IPS-20b (cell line): ENCODE measurements around the gene MYL7.

Experiments
- H3K27ac ChIP-seq: one replicate; pipeline ENCODE4 v1.5.1; 2013; ENCODE audit warnings: low read length
- H3K27me3 ChIP-seq: 2 replicates; pipeline ENCODE4 v1.6.1; 2013; ENCODE audit warnings: mild to moderate bottlenecking, low read length, inconsistent platforms; ENCODE audit not compliant: insufficient read depth
- H3K36me3 ChIP-seq: 2 replicates; pipeline ENCODE4 v1.6.1; 2013; ENCODE audit warnings: low read depth, mild to moderate bottlenecking, inconsistent platforms, low read length, moderate library complexity; ENCODE audit not compliant: insufficient read depth
- H3K4me1 ChIP-seq: 2 replicates; pipeline ENCODE4 v1.6.1; 2013; ENCODE audit warnings: mild to moderate bottlenecking, control low read depth, inconsistent platforms, low read length, moderate library complexity; ENCODE audit not compliant: insufficient read depth
- H3K4me3 ChIP-seq: 2 replicates; pipeline ENCODE4 v1.5.1; 2013; ENCODE audit warnings: mild to moderate bottlenecking, low read length, inconsistent platforms
- H3K9ac ChIP-seq: 2 replicates; pipeline ENCODE4 v1.6.1; 2013; ENCODE audit warnings: low read depth, mild to moderate bottlenecking, inconsistent platforms, low read length, moderate library complexity
- H3K9me3 ChIP-seq: 2 replicates; pipeline ENCODE4 v1.6.1; 2013; ENCODE audit warnings: mild to moderate bottlenecking, low read depth, low read length, inconsistent platforms; ENCODE audit not compliant: insufficient read depth

Gene MYL7

GRCh38 chr7:44104860-44105771 lies 36.0 kb downstream of the MYL7 start:
- no peak overlapping the region for H3K27ac ChIP-seq
- H3K9ac ChIP-seq = peak overlapping the region; percentile 59; the same call in 1 of the 2 replicates
- H3K27me3 ChIP-seq = peaks cover 31% of the 10 kb centered on the region
- H3K4me1 ChIP-seq = no peaks in the 10 kb centered on the region
- H3K36me3 ChIP-seq = peaks cover 2% of the 10 kb centered on the region; the same call in 1 of the 2 replicates
- peak overlapping the region; percentile 74 for H3K4me3 ChIP-seq
- H3K9me3 ChIP-seq = no peaks in the 10 kb centered on the region

GRCh38 chr7:44103923-44104859 lies 36.9 kb downstream of the MYL7 start, which contains the start of gene AEBP1:
TSS of gene AEBP1 (plus strand) at chr7:44104345. CDS start at chr7:44104666, 321 bp downstream.
- peak within 1 kb of the TSS; percentile 74 for H3K4me3 ChIP-seq
- H3K4me1 ChIP-seq = no peaks in the 10 kb centered on the region
- H3K27me3 ChIP-seq = peaks cover 31% of the 10 kb centered on the region
- no peak within 1 kb of the TSS for H3K27ac ChIP-seq
- H3K9me3 ChIP-seq = no peaks in the 10 kb centered on the region
- H3K9ac ChIP-seq = peak within 1 kb of the TSS; percentile 59; the same call in 1 of the 2 replicates
- no peaks in the 10 kb centered on the region for H3K36me3 ChIP-seq

GRCh38 chr7:44103566-44103922 lies 37.6 kb downstream of the MYL7 start:
- Histone ChIP-seq H3K9ac (no peak overlapping the region), H3K27me3 (peaks cover 31% of the 10 kb centered on the region), H3K4me3 (peak overlapping the region; percentile 64), H3K4me1 (no peaks in the 10 kb centered on the region), H3K36me3 (no peaks in the 10 kb centered on the region), H3K27ac (no peak overlapping the region), H3K9me3 (no peaks in the 10 kb centered on the region)

- H3K36me3 ChIP-seq = no peaks in the 10 kb centered on the region
- no peak overlapping the region for H3K4me3 ChIP-seq
- H3K9me3 ChIP-seq = no peaks in the 10 kb centered on the region
- no peak overlapping the region for H3K27ac ChIP-seq
- no peak overlapping the region for H3K9ac ChIP-seq
- peaks cover 31% of the 10 kb centered on the region for H3K27me3 ChIP-seq
- H3K4me1 ChIP-seq = no peaks in the 10 kb centered on the region
These were observed 38.1 kb downstream of the MYL7 start for GRCh38 chr7:44102846-44103565.

GRCh38 chr7:44101966-44102845 lies 38.9 kb downstream of the MYL7 start:
- H3K9me3 ChIP-seq = no peaks in the 10 kb centered on the region
- H3K27me3 ChIP-seq = peaks cover 31% of the 10 kb centered on the region
- H3K36me3 ChIP-seq = no peaks in the 10 kb centered on the region
- H3K27ac ChIP-seq = no peak overlapping the region
- no peak overlapping the region for H3K4me3 ChIP-seq
- H3K4me1 ChIP-seq = no peaks in the 10 kb centered on the region
- no peak overlapping the region for H3K9ac ChIP-seq

- Histone ChIP-seq H3K27ac (no peak overlapping the region), H3K9me3 (no peaks in the 10 kb centered on the region), H3K9ac (no peak overlapping the region), H3K4me3 (no peak overlapping the region), H3K27me3 (peaks cover 31% of the 10 kb centered on the region), H3K36me3 (no peaks in the 10 kb centered on the region), H3K4me1 (no peaks in the 10 kb centered on the region)
These were observed 39.7 kb downstream of the MYL7 start for GRCh38 chr7:44101303-44101965.

GRCh38 chr7:44100458-44101302 lies 40.5 kb downstream of the MYL7 start:
- Histone ChIP-seq H3K36me3 (no peaks in the 10 kb centered on the region), H3K27me3 (peaks cover 28% of the 10 kb centered on the region), H3K27ac (no peak overlapping the region), H3K4me3 (no peak overlapping the region), H3K9ac (no peak overlapping the region), H3K9me3 (no peaks in the 10 kb centered on the region), H3K4me1 (no peaks in the 10 kb centered on the region)

- no peaks in the 10 kb centered on the region for H3K36me3 ChIP-seq
- H3K27me3 ChIP-seq = peaks cover 18% of the 10 kb centered on the region
- H3K4me3 ChIP-seq = no peak overlapping the region
- no peaks in the 10 kb centered on the region for H3K9me3 ChIP-seq
- no peak overlapping the region for H3K27ac ChIP-seq
- H3K9ac ChIP-seq = no peak overlapping the region
- H3K4me1 ChIP-seq = no peaks in the 10 kb centered on the region
These were observed 41.5 kb downstream of the MYL7 start for GRCh38 chr7:44099669-44100068.

GRCh38 chr7:44098092-44099068 lies 42.8 kb downstream of the MYL7 start:
- H3K4me3 ChIP-seq = no peak overlapping the region
- no peaks in the 10 kb centered on the region for H3K36me3 ChIP-seq
- H3K9me3 ChIP-seq = no peaks in the 10 kb centered on the region
- H3K9ac ChIP-seq = no peak overlapping the region
- no peak overlapping the region for H3K27ac ChIP-seq
- no peaks in the 10 kb centered on the region for H3K4me1 ChIP-seq
- peaks cover 11% of the 10 kb centered on the region for H3K27me3 ChIP-seq
